ENCODE measurements around the gene GJC2. TPM values are rescaled to one million over a fixed set of nuclear protein-coding genes. Genes with fewer than 3 reads are reported as not detected.

GJC2 gene
- total RNA-seq, 3 donors from 2014 or later = 0.49 to 0.79 (median 0.53) TPM

DNA sequence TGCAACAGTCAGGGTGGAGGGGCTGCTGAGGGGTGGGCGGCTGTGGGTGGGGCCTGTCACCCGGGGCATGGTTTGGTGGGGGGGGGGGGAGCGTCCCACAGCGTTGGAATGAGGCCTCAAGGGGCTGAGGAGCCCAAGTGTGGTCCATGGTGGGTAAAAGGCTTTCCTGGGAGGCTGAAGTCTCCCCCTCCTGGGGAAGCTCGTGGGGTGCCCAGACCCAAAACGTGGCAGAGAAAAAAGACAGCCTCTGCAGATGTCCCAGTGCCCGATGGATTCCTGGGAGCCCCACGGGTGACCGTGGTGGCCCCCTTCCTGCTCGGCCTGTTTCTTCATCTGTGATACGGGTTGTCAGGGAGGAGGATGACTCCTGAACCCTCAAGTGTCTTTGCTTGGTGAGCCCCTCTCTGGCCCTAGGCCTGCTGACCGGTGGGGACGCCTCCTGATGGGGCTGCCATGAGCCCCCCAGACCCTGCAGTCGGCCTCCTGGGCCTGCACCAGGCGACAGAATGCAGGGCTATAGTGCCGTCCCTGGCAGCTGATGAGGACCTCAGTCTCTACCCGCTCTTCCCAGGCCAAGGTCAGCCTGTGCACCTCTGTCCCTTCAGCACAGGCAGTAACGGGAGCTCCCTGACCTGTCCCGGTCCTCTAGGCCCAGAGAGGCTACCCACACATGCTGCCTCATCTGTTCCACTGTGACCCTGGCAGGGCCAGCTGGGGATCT is 59.3 kb downstream of the GJC2 start:
- H3K36me3 Mint-ChIP-seq (ENCODE audit: insufficient read depth) = peaks cover 3% of the 10 kb centered on the region
- H3K27me3 Mint-ChIP-seq (ENCODE audit: low read depth) = peaks cover 4% of the 10 kb centered on the region
- no peak for DNase-seq

More for the DNA sequence above, 59.3 kb downstream of the GJC2 start:
- no peak for ATAC-seq
- Mint-ChIP-seq H3K4me3 (no peak overlapping the region), H3K9me3 (no peaks in the 10 kb centered on the region), H3K4me1 (ENCODE audit: low read depth) (peaks cover 2% of the 10 kb centered on the region)

Other genes with a start within 250 kb of the GJC2 start
- gene WNT9A, start 202.0 kb upstream of the GJC2 start, total RNA-seq = under 1 TPM; 0.05 to 0.08 (median 0.05) TPM
- not detected for gene WNT3A, start 142.9 kb upstream of the GJC2 start, total RNA-seq
- gene ARF1, start 67.2 kb upstream of the GJC2 start, total RNA-seq = 100 to 1,000 TPM; 404 to 411 (median 408) TPM
- gene C1orf35, start 46.6 kb upstream of the GJC2 start, total RNA-seq = 10 to 100 TPM; 41.0 to 41.9 (median 41.7) TPM
- 10 to 100 TPM; 82.3 to 93.0 (median 89.5) TPM for gene MRPL55, start 40.6 kb upstream of the GJC2 start, total RNA-seq
- gene GUK1, start 9.7 kb upstream of the GJC2 start, total RNA-seq = 100 to 1,000 TPM; 219 to 248 (median 242) TPM
- 10 to 100 TPM; 14.5 to 17.6 (median 15.9) TPM for gene IBA57, start 15.9 kb downstream of the GJC2 start, total RNA-seq
- 1 to 10 TPM; 6.3 to 9.3 (median 7.5) TPM for gene OBSCN, start 58.1 kb downstream of the GJC2 start, total RNA-seq

Data from activated T-cell treated with anti-CD3 and anti-CD28 coated beads, Interleukin-2, amount 50 U/mL, for 4 hours (primary cell).